Hematopoietic multipotent progenitor cell (in vitro differentiated cells): ENCODE results near the gene NDUFAF8. TPM values are rescaled to one million over a fixed set of nuclear protein-coding genes. Genes with fewer than 3 reads are reported as not detected.
A peak's percentile ranks its signal among the peaks of the same experiment; 100 is the strongest.

ENCODE experiments used
- DNase-seq, 3 donors: peaks; one replicate each; pipeline ENCODE4 v3.0.0-alpha.2; 2011 to 2015; ENCODE audit warnings: low read depth in 2 of 3, low spot score in 2 of 3
- total RNA-seq: library from RNA; depleted of rRNA; stranded (reverse); fragments of >200 nt; gene quantifications from one replicate; pipeline ENCODE4 v1.2.3, GENCODE V29; 2012

Gene NDUFAF8
- total RNA-seq, 1 donor, result 17.0 TPM

DNA sequence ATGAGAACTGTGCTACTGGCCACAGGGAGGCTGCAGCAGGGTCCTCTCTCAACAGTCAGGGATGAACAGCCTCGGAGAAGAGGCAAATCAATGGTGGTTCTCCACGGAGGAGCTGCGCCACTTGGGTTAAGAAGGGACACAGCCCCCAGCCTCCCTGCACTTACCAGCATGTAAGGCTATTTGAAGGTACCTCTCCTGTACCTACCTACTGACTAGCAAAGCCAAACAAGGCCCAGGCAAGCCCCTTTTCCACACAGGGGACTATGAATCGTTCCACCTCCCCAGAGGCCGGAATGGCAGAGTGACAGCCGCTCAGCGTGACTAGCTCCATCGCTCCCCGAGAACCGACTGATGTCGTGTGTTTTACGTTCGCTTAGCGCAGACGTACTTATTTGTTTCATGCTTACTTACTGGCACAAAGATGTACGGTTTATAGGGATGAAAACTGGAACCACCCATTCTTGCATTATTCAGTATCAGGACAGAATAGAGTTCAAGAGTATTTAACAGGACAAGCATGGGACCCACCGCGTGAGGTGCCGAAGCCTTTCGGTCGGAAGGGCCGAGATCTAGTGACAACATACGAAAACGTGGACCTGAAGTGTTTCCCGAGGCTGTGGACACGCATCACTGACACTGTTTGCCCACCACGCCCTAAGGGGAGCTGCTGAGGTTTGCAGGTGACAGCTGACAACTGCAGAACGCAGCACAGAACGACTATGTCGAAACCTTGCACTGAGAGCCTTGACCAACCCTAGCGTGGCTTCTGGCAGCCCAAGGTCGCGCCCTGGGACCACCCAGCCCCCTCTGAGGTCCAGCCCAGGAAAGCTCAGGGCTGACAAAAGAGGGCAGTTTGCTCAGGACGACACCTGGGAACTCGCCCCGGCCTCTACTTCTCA is 1.3 kb upstream of the NDUFAF8 start:
- no peak for DNase-seq

DNA sequence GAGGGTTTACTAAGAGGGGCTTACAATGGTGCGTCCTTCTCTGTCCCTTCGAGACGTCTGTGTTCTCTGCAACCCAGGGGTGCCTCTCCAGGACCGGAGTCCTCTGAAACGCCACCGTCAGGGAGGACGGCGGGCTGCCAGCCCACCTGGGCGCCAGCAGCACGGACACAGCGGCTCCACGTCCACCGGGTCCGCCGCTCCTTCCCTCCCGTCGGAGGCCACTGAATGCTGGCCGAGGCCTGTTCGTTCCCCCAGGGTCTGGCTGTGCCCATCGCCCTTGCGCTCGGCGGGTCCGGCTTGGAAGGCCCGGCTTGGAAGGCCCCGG is 666 bp upstream of the NDUFAF8 start:
- no peak for DNase-seq

- no peak for DNase-seq
These were observed 817 bp downstream of the NDUFAF8 start for GRCh38 chr17:81239714-81240555.

- no peak for DNase-seq
These were observed 1.6 kb downstream of the NDUFAF8 start for GRCh38 chr17:81240761-81241160.

DNA sequence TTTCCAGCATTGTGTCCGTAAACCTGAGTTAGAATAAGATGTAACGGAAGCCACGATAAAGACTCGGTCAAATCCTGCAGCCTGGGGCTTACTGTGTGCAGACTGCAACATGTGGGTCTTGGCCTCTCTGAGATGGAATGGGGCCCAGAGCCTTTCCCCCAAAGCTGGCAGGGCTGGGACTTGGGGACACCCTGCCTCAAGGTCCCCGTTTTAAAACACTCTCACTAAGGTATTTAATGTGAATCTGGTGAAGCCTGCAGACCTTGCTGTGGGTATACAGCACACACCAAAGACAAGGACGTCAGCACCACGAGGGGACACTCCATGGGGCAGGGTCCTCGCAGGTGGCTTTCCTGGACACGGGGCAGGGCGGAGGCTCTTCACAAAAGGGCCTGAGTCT is 2.1 kb downstream of the NDUFAF8 start:
- no peak for DNase-seq

- peak; percentile 36 to 75 (median 57) for DNase-seq
These were observed 2.7 kb downstream of the NDUFAF8 start for GRCh38 chr17:81241648-81242420.

DNA sequence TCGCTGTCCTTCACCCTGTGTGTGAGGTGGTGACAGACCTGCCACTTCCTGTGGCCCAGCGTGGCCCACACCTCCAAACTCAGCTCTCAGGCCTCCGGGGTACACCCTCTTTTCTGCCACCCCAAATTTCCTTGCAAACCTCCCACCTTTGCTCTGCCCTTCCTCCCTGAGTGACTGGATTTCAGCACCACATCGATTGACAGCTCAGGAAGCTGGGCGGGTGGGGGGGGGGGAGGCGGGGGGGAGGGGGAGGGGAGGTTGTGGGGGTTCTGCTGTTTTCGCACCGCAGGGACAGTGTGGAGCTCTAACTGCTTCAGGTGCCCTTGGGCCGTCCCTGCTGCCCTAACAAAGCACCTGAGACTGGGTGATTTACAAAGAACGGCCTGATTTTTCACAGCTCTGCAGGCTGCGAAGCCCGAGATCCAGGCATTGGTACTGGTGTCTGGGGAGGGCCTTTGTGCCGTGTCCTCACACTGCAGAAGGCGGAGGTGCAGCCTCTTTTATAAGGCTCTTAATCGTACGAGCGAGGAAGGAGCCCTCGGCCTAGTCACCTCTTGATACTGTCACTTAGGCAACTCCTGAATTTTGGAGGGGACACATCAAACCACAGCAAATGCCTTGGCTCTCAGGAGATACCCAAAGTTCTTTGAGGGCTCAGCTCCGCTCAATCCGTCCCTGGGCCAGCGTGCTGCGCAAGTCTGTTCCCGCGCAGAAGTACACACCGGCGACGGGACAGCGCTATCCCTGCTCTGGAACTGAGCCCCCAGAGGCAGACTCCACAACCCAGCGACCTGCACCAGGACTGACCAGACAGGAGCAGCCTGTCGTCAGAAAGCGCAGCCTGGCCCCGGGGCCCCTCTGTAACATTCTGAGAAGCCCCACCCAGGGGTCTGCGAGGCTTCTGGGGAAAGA is 3.6 kb downstream of the NDUFAF8 start:
- no peak for DNase-seq

DNA sequence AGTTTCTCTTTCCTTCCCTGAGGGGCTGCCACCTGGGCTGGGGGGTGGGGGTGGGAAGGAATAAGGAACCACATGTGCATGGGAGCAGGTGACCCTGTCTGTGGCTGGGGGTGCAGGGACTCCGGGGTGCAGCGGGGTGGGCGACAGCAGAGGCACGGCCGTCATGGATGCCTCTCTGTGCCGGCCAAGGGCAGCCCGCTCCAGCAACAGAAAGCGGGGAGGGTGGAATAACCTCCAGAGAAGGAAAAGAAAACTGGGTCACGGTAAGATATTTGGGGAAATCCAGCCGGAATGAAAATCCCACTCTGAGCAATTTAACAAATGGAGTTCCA is 4.2 kb downstream of the NDUFAF8 start:
- DNase-seq, result no peak

DNA sequence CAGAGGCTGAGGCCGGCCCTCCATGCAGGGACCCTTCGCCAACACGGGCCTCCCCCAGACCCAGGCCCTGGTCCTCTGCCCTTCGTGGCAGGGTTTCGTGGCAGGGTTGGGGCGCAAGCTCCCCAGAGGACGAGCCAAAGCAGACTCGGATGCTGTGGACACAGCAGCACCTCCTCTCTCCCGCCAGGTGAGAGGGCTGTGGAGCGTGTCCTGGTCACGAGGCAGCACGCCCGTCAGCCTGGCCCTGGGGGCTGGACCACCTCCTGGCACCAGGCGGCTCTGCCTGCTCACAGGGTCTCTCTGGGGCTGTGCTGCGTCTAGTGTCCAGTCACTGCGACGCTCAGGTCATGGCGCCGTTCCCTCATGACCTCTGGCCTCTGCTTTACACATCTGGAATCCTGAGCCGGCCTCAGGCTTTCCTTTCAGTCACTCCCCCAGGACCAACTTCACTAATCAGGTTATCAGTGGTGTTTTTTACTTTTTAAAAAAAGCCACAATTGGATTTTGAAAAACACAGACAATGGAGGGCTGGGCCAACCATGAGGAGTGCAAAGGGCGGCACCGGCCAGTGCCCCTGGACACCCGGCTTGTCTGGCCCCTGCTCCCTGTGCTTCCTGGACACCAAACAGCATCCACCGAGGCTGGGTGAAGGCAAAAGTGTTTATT is 5.4 kb downstream of the NDUFAF8 start:
- no peak for DNase-seq

DNA sequence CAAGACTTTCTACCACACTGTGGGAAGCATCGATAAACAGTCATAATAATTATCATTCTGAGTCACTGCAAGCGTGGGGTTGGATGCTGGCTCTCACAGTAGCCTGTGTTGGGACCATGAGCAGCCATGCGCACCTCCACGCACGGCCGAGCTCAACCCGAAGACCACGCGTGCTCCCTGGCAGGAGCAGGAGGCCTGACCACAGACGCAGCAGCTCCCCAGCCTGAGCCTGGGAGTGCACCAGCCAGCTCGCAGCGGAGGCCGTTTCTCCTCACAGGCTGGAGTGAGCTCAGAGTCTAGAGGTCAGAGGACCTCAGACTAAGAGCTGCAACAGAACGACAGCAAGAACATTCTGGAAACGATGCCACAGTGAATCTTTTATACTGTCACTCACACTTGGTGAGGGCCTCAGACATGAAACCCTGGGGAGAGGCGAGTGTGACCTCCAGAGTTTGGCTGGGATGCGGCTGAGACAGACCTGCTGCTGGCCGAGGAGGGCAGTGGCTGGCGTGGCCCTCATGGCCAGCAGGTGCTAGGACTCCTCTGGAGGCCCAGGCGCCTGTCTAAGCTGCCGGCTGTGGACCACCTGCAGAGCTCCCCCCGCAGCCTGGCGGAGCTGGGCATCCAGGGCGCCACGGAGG is 6.0 kb downstream of the NDUFAF8 start:
- DNase-seq, result no peak

GRCh38 chr17:81245665-81246342 is 6.7 kb downstream of the NDUFAF8 start:
- no peak for DNase-seq

GRCh38 chr17:81246343-81246670 is 7.2 kb downstream of the NDUFAF8 start:
- DNase-seq, result no peak

GRCh38 chr17:81246679-81247338 is 7.7 kb downstream of the NDUFAF8 start:
- no peak for DNase-seq

DNA sequence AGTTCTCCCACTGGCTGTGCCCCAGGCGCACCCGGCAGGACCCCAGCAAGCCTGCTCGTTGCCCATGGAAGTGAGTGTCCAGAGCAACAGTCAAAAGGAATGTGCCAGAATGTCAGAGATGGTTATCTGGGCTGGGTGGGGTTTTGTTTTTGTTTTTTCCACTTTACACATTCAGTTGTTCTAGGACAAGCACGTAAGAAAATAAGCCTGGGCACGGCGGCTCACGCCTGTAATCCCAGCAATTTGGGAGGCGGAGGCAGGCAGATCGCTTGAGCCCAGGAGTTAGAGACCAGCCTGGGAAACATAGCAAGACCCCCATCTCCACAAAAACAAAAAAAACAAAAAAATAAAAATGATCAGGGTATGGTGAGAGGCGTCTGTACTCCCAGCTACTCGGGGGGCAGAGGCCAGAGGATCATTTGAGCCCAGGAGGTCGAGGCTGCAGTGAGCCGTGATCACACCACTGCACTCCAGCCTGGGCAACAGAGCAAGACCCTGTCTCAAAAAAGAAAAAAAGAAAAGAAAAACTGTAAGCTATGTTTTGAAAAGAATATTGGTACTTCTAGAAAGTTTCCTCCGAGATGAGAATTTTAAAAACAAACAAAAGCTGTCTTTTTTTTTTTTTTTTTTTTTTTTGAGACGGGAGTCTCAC is 8.3 kb downstream of the NDUFAF8 start:
- no peak for DNase-seq

DNA sequence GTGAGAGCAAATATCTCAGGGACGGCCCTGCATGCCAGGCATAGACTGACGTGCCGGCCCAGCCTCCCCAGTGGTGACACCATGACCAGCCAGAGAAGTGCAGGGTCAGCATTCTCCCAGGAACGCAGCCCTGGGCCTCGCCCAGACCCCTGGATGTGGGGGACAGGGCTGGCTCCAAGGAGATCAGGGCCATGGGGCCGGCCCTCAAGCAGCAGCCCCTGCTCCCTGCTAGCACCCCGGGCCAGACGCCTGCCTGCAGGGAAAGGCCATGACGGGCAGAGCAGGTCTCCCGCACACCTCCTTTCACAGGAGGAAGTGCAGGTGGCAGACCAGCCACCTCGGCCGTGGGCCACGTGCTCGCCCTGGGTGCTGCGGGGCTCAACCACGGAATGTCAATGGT is 9.5 kb downstream of the NDUFAF8 start:
- DNase-seq, result no peak

DNA sequence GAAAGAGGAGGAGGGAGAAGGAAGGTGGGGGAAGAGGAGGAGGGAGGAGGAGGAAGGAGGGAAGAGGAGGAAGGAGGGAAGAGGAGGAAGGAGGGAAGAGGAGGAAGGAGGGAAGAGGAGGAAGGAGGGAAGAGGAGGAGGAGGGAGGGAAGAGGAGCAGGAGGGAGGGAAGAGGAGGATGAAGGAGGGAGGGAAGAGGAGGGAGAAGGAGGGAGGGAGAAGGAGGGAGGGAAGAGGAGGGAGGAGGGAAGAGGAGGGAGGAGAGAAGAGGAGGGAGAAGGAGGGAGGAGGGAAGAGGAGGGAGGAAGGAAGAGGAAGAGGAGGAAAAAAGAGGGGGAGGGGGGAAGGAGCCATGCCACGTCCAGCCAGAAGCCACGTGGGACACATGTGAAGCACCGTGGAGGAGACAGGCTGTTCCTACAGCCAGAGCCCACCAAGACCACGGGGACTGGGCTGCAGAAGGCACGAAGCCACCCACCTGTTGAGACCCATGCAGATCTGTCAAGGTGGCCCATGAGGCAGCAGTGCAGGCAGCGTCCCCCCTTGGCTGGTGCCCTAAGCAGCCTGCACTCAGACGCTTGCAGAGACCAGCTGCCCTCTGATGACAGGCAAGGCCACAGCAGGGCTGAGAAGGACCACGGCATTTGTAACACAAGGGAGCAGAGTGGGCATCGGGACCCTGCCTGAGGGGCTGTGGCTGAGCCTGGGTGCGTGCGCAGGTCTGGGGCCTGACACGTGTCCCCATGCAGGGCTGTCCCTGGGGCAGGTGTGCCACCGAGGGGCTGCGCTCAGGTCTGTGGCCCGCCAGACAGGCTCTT is 10.3 kb downstream of the NDUFAF8 start:
- DNase-seq, result no peak
